ENCODE results near the gene DTX3L. TPM values are rescaled to one million over a fixed set of nuclear protein-coding genes. Genes with fewer than 3 reads are reported as not detected.

Gene DTX3L
- polyA plus RNA-seq, 3 donors = 8.6 to 29.0 (median 17.7) TPM

DNA sequence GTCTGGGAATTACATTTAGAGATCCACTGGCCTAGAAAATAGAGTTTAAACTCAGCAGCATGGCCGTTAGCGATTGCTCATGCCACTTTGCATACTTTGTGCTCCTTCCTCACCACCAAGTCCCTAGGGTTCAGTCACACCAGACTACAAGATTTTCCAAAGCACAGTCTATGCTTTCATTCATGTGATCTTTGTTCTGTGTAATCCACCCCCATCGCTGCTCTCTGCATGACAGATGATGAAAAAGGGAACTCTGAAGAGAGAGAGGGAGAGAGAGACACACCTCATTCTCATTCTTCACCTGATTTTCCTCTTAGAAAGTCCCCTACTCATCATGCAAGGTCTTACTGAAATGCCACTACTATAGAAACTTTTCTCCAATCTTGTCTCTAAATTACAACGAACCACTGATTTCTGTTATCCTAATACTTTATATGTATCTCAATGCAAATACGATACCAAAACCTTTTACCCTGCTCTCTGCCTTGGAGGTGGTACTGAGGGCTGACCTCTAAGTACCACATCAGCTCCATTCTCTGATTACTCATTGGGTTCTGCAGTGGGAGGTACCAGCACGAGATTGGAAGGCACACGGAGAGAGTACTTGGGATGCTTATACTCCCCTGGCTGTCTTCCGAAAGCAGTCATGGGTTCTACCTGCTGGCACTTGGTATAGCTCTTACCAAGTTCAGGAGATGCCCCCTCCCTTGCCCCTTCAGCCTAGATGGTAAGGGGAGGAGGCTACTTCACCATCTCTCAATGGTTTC, 12.2 kb downstream of the DTX3L start:
- H3K9ac ChIP-seq (ENCODE audit: insufficient read depth, low read length, poor library complexity, severe bottlenecking) = no peak overlapping the region
- peaks cover 13 to 17% of the 10 kb centered on the region in 2 donors for H3K4me1 ChIP-seq (ENCODE audit: control insufficient read depth in 1 of 2, insufficient read depth in 2 of 2, low read length in 2 of 2)

DNA sequence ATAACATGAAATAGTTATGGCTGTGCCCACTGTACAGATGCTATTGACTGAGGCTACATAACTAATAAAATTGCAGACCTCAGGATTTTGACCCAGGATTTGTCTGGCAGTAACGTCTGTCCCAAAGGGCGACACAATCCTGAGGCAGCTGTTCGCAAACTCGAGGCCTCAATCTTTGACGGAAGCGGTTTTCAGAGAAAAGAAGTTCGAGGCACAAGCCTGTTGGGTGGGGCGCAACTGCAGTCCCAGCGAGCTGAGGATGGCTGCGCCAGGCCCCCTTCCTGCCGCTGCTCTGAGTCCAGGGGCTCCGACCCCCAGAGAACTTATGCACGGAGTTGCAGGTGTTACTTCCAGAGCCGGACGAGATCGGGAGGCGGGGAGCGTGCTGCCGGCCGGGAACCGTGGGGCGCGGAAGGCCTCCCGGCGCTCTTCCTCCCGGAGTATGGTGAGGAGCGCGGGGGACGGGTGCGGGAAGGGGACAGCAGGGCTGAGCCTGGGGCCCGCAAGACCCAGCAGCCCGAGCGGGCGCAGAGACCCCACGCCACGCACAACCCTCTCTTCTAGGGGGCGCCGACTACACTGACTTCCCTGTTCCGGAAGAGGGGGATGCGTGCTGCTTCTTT, 13.4 kb downstream of the DTX3L start, which contains the start of gene PARP15:
Gene PARP15, plus strand, starts transcription at position 242 of the 623 bp plus-strand sequence. Its CDS starts 18 bp downstream, at position 260.
- no peaks in the 10 kb centered on the region for H3K79me2 ChIP-seq (ENCODE audit: insufficient read depth, low read length)
- Mint-ChIP-seq H3K27me3 (ENCODE audit: low read depth in 3 of 3) (peaks cover 0 to 6% (median 2%) of the 10 kb centered on the region in 3 donors), H3K36me3 (peaks cover 21 to 22% of the 10 kb centered on the region in 2 donors), H3K4me1 (peaks cover 39% of the 10 kb centered on the region), H3K4me3 (peak within 1 kb of the TSS; percentile 89 to 98), H3K27ac (peak within 1 kb of the TSS in 6 of 7 donors; percentile 24 to 95 (median 76)), H3K9me3 (peaks cover 13 to 17% (median 13%) of the 10 kb centered on the region in 7 donors)
- intact Hi-C loops (cut with micrococcal nuclease) = no loop called here
- H2AFZ ChIP-seq (ENCODE audit: insufficient read depth, low read depth, low read length, poor library complexity, severe bottlenecking) = peak within 1 kb of the TSS; percentile 95
- peak within 1 kb of the TSS; percentile 89 for H3K4me2 ChIP-seq (replicated peaks; ENCODE audit: extremely low read depth, low read length, poor library complexity, severe bottlenecking)
- DNase-seq = peak in 1 of 3 donors; percentile 11
- peaks cover 5% of the 10 kb centered on the region for H4K20me1 ChIP-seq (ENCODE audit: insufficient read depth, low read length)
- H3K4me1 ChIP-seq (ENCODE audit: control insufficient read depth in 1 of 2, insufficient read depth in 2 of 2, low read length in 2 of 2) = peaks cover 13 to 17% of the 10 kb centered on the region in 2 donors
- H3K4me3 ChIP-seq (replicated peaks in 1 of 3; ENCODE audit: low read depth in 2 of 3, low read length in 3 of 3) = peak within 1 kb of the TSS; percentile 49 to 80 (median 54)
- TF ChIP-seq, protein P1, sequence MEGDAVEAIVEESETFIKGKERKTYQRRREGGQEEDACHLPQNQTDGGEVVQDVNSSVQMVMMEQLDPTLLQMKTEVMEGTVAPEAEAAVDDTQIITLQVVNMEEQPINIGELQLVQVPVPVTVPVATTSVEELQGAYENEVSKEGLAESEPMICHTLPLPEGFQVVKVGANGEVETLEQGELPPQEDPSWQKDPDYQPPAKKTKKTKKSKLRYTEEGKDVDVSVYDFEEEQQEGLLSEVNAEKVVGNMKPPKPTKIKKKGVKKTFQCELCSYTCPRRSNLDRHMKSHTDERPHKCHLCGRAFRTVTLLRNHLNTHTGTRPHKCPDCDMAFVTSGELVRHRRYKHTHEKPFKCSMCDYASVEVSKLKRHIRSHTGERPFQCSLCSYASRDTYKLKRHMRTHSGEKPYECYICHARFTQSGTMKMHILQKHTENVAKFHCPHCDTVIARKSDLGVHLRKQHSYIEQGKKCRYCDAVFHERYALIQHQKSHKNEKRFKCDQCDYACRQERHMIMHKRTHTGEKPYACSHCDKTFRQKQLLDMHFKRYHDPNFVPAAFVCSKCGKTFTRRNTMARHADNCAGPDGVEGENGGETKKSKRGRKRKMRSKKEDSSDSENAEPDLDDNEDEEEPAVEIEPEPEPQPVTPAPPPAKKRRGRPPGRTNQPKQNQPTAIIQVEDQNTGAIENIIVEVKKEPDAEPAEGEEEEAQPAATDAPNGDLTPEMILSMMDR (IDR thresholded peaks at IDR 0.05) = no peak
- peak within 1 kb of the TSS; percentile 72 for H3K9ac ChIP-seq (ENCODE audit: insufficient read depth, low read length, poor library complexity, severe bottlenecking)
- peak within 1 kb of the TSS in 1 of 2 donors; percentile 37 for H3K27ac ChIP-seq (ENCODE audit: low read depth in 1 of 2, low read length in 2 of 2)
- no peaks in the 10 kb centered on the region for H3K27me3 ChIP-seq (ENCODE audit: control insufficient read depth in 2 of 2, insufficient read depth in 2 of 2, low read length in 2 of 2)
- under 1% methylated on average over 19 of the region's 40 CpGs for WGBS (ENCODE audit: insufficient coverage)
- H3K36me3 ChIP-seq (replicated peaks in 1 of 2; ENCODE audit: control insufficient read depth in 1 of 2, insufficient read depth in 2 of 2, low read length in 2 of 2) = peaks cover 10 to 22% of the 10 kb centered on the region in 2 donors
- H3K9me3 ChIP-seq (replicated peaks in 1 of 2; ENCODE audit: control insufficient read depth in 1 of 2, insufficient read depth in 1 of 2, low read length in 2 of 2) = peaks cover 5 to 14% of the 10 kb centered on the region in 2 donors

More for the DNA sequence above, 12.2 kb downstream of the DTX3L start:
- H3K4me3 Mint-ChIP-seq = no peak overlapping the region
- DNase-seq = peak in 1 of 3 donors; percentile 42
- H3K9me3 Mint-ChIP-seq = peaks cover 1 to 7% (median 3%) of the 10 kb centered on the region in 7 donors
- TF ChIP-seq, protein P1 (IDR thresholded peaks at IDR 0.05) = no peak
- intact Hi-C loops (cut with micrococcal nuclease) = no loop called here
- Histone ChIP-seq H3K27me3 (ENCODE audit: control insufficient read depth in 2 of 2, insufficient read depth in 2 of 2, low read length in 2 of 2) (no peaks in the 10 kb centered on the region), H3K4me3 (replicated peaks in 1 of 3; ENCODE audit: low read depth in 2 of 3, low read length in 3 of 3) (no peak overlapping the region), H2AFZ (ENCODE audit: insufficient read depth, low read depth, low read length, poor library complexity, severe bottlenecking) (no peak overlapping the region), H4K20me1 (ENCODE audit: insufficient read depth, low read length) (peaks cover 11% of the 10 kb centered on the region), H3K36me3 (replicated peaks in 1 of 2; ENCODE audit: control insufficient read depth in 1 of 2, insufficient read depth in 2 of 2, low read length in 2 of 2) (peaks cover 14 to 33% of the 10 kb centered on the region in 2 donors), H3K9me3 (replicated peaks in 1 of 2; ENCODE audit: control insufficient read depth in 1 of 2, insufficient read depth in 1 of 2, low read length in 2 of 2) (peaks cover 0 to 3% of the 10 kb centered on the region in 2 donors), H3K79me2 (ENCODE audit: insufficient read depth, low read length) (no peaks in the 10 kb centered on the region), H3K27ac (ENCODE audit: low read depth in 1 of 2, low read length in 2 of 2) (no peak overlapping the region), H3K4me2 (replicated peaks; ENCODE audit: extremely low read depth, low read length, poor library complexity, severe bottlenecking) (no peak overlapping the region)
- H3K27ac Mint-ChIP-seq = peak overlapping the region in 5 of 7 donors; percentile 16 to 56 (median 41)
- H3K27me3 Mint-ChIP-seq (ENCODE audit: low read depth in 3 of 3) = peaks cover 0 to 6% (median 2%) of the 10 kb centered on the region in 3 donors
- H3K36me3 Mint-ChIP-seq = peaks cover 31 to 32% of the 10 kb centered on the region in 2 donors
- peaks cover 41% of the 10 kb centered on the region for H3K4me1 Mint-ChIP-seq
- 38% methylated on average over 2 of the region's 8 CpGs for WGBS (ENCODE audit: insufficient coverage)
